ENCODE data around the gene CAMK1D.

CAMK1D gene

GRCh38 chr10:12500381-12501303, 151.3 kb downstream of the CAMK1D start:
- DNase-seq: no peak

GRCh38 chr10:12501324-12501723, 152.0 kb downstream of the CAMK1D start:
- no peak for DNase-seq

GRCh38 chr10:12501841-12502525, 152.6 kb downstream of the CAMK1D start:
- no peak for DNase-seq

- no peak for DNase-seq
These were observed 153.4 kb downstream of the CAMK1D start for GRCh38 chr10:12502526-12503274.

GRCh38 chr10:12503311-12503710, 154.0 kb downstream of the CAMK1D start:
- DNase-seq: no peak

- no peak for DNase-seq
These were observed 154.8 kb downstream of the CAMK1D start for GRCh38 chr10:12504176-12504575.

GRCh38 chr10:12504628-12505027, 155.3 kb downstream of the CAMK1D start:
- DNase-seq: no peak

- no peak for DNase-seq
These were observed 156.3 kb downstream of the CAMK1D start for GRCh38 chr10:12505683-12506082.

GRCh38 chr10:12507165-12507850, 158.0 kb downstream of the CAMK1D start:
- no peak for DNase-seq

GRCh38 chr10:12508165-12508564, 158.8 kb downstream of the CAMK1D start:
- no peak for DNase-seq

GRCh38 chr10:12509016-12509793, 159.9 kb downstream of the CAMK1D start:
- no peak for DNase-seq

- no peak for DNase-seq
These were observed 160.4 kb downstream of the CAMK1D start for GRCh38 chr10:12509794-12510100.

- DNase-seq: no peak
These were observed 161.2 kb downstream of the CAMK1D start for GRCh38 chr10:12510501-12510941.

GRCh38 chr10:12510984-12511383, 161.6 kb downstream of the CAMK1D start:
- no peak for DNase-seq

- DNase-seq: no peak
These were observed 162.3 kb downstream of the CAMK1D start for GRCh38 chr10:12511651-12512050.

GRCh38 chr10:12512332-12513002, 163.1 kb downstream of the CAMK1D start:
- DNase-seq: no peak

- DNase-seq: no peak
These were observed 163.6 kb downstream of the CAMK1D start for GRCh38 chr10:12513003-12513365.

GRCh38 chr10:12513775-12514673, 164.7 kb downstream of the CAMK1D start:
- DNase-seq: no peak

GRCh38 chr10:12518024-12518423, 168.7 kb downstream of the CAMK1D start:
- no peak for DNase-seq

GRCh38 chr10:12521423-12521822, 172.1 kb downstream of the CAMK1D start:
- no peak for DNase-seq

Data from stimulated activated CD4-positive, alpha-beta T cell treated with anti-CD3 and anti-CD28 coated beads, Interleukin-12 subunit alpha, Interleukin-12 subunit beta, amount 100 ng/mL, for 4 hours (primary cell).